AG04450 (cell line): ENCODE measurements around the gene TAF3. TPM values are rescaled to one million over a fixed set of nuclear protein-coding genes. Genes with fewer than 3 reads are reported as not detected.

Experiments used
- CTCF ChIA-PET: fragments of 300-600, 350-600 bp; formaldehyde crosslinking; extraction: SDS; loops from one replicate; lab custom pipeline; 2022; ENCODE audit warnings: antibody characterized with exemption, inconsistent platforms; lab: Charles Lee
- POLR2A ChIA-PET: fragments of 350-600 bp; formaldehyde crosslinking; extraction: SDS; loops from one replicate; lab custom pipeline; 2021; ENCODE audit warnings: antibody characterized with exemption, inconsistent platforms; lab: Yijun Ruan, JAX
- DNase-seq: peaks from one replicate; pipeline ENCODE4 v3.0.0-alpha.2; 2011; ENCODE audit warnings: low read depth, low spot score
- H3K27ac ChIP-seq: one replicate; pipeline ENCODE4 v1.5.1; 2012; ENCODE audit warnings: low read depth, low read length, control low read depth
- H3K27me3 ChIP-seq: one replicate; pipeline ENCODE4 v1.6.0; 2012; ENCODE audit warnings: low read length; ENCODE audit not compliant: control insufficient read depth, insufficient read depth
- H3K4me3 ChIP-seq: 2 replicates; pipeline ENCODE4 v1.5.1; 2011; ENCODE audit warnings: mild to moderate bottlenecking, low read depth, low read length, control low read depth
- H3K9me3 ChIP-seq: 2 replicates; pipeline ENCODE4 v1.5.1; 2012; ENCODE audit warnings: low read length; ENCODE audit not compliant: control insufficient read depth, insufficient read depth
- polyA plus RNA-seq: library from polyadenylated mRNA; depleted of rRNA; stranded (reverse); fragments of >200 nt; gene quantifications from 2 replicates; pipeline ENCODE4 v1.2.3, GENCODE V29; 2011
- TF ChIP-seq, protein P1 (sequence below): IDR thresholded peaks from 2 replicates; pipeline ENCODE4 v1.5.1; 2011; ENCODE audit warnings: low read depth, low read length, control low read depth, inconsistent platforms

TAF3 gene
- polyA plus RNA-seq, 1 experiment: 3.1 TPM

DNA sequence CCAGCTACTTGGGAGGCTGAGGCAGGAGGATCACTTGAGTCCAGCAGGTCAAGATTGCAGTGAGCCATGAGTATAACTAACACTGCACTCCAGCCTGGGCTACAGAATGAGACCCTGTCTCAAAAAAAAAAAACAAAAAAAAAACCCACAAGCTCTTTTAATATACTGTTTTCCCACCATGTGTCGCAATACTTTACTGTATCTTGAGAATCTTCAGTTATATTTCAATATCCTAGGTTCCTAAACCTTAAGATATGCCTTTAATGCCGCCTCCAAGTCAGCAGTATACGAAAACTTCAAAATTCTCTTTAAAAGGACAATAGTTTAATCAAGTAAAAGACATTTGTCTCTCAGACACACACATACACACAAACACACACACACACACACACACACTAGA is 62.8 kb downstream of the TAF3 start:
- Histone ChIP-seq H3K27ac (no peak overlapping the region), H3K4me3 (no peak overlapping the region), H3K9me3 (no peaks in the 10 kb centered on the region), H3K27me3 (no peaks in the 10 kb centered on the region)
- ChIA-PET CTCF (interaction anchor here (0.6 to 1.5 kb wide), 2 partner anchors 9 to 98 kb away, joined by 5 to 15 read pairs; no protein-coding TSS in a partner anchor), POLR2A (no interaction called here)
- TF ChIP-seq, protein P1, sequence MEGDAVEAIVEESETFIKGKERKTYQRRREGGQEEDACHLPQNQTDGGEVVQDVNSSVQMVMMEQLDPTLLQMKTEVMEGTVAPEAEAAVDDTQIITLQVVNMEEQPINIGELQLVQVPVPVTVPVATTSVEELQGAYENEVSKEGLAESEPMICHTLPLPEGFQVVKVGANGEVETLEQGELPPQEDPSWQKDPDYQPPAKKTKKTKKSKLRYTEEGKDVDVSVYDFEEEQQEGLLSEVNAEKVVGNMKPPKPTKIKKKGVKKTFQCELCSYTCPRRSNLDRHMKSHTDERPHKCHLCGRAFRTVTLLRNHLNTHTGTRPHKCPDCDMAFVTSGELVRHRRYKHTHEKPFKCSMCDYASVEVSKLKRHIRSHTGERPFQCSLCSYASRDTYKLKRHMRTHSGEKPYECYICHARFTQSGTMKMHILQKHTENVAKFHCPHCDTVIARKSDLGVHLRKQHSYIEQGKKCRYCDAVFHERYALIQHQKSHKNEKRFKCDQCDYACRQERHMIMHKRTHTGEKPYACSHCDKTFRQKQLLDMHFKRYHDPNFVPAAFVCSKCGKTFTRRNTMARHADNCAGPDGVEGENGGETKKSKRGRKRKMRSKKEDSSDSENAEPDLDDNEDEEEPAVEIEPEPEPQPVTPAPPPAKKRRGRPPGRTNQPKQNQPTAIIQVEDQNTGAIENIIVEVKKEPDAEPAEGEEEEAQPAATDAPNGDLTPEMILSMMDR: no peak
- no peak for DNase-seq

DNA sequence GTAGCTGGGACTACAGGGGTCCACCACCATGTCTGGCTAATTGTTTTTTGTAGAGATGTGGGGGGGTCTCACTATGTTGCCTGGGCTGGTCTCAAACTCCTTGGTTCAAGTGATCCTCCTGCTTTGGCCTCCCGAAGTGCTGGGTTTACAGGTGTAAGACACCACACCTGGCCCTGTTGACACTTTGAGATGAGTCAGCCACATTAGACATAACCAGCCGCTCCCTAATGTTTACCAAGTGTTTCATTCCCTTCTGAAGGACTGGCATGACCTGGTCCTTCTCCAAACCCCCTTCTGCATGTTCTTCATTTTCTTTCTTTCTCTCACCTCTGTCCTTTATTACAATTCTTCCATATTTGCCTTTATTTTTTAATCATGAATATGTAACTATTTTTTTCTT is 67.8 kb downstream of the TAF3 start:
- H3K27ac ChIP-seq: no peak overlapping the region
- POLR2A ChIA-PET: no interaction called here
- no peak overlapping the region for H3K4me3 ChIP-seq
- H3K27me3 ChIP-seq: no peaks in the 10 kb centered on the region
- DNase-seq: no peak
- CTCF ChIA-PET: no interaction called here
- TF ChIP-seq, protein P1: no peak
- H3K9me3 ChIP-seq: no peaks in the 10 kb centered on the region

DNA sequence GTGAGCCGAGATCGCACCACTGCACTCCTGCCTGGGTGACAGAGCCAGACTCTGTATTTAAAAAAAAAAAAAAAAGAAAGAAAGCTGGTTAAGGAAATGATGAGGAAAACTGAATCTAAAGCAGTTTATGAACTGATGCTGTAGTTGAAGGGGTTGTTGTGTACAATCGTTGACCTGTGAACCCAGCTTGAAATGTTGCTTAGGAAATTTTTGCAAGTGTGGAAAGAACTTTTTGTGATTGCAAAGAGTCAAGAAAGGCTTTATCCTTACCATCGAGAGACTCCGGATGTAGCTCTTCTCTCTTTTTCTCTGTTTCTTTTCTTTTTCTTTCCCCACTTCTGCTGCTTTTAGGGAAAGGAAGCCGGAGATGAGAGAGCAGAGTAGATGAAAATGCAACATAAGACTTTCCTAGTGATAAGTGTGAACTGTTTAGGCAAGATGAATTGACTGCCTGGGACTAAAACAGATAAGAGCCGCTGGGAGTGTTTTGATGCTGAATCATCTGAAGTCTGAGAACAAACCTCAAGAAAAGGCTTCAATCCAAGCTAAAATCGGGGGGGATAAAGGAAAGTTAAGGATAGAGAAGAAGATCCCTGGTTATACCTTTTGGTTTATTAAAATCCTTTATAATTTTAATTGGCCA is 69.0 kb downstream of the TAF3 start:
- CTCF ChIA-PET: interaction anchor here (0.8 to 1.6 kb wide), 5 partner anchors 9 to 1417 kb away, joined by 3 to 5 read pairs (median 4); no protein-coding TSS in a partner anchor
- no peaks in the 10 kb centered on the region for H3K9me3 ChIP-seq
- no peak overlapping the region for H3K27ac ChIP-seq
- TF ChIP-seq, protein P1: no peak
- H3K4me3 ChIP-seq: no peak overlapping the region
- POLR2A ChIA-PET: no interaction called here
- DNase-seq: no peak
- H3K27me3 ChIP-seq: no peaks in the 10 kb centered on the region

DNA sequence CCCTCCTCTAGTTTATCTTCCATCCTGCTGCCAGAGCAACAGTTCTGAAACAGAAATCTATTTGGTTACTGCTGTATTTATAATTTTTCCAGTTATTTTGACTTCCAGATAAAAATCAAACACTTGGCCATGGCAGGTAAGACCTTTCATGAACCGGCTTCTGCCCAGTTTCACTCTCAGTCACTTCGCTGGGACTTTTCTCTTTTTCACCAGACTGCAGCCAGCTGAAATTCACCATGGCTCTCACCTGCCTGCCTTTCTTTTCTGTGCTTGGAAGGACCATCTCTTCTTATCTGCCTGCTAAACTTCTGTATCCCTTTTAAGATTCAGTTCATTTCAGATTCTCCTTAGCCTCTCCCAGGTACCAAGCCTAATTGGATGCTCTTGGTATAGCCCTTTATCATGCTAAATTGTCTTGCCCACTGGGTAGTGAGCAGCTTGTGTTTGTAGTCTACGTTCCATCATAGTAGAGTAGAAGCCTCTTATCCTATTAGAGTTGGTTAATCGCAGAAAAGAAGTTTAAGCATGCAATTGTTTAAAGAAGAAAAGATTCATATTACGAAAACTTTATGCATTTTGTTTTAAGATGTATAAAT is 71.7 kb downstream of the TAF3 start:
- ChIA-PET CTCF (no interaction called here), POLR2A (no interaction called here)
- no peaks in the 10 kb centered on the region for H3K9me3 ChIP-seq
- H3K27ac ChIP-seq: no peak overlapping the region
- no peaks in the 10 kb centered on the region for H3K27me3 ChIP-seq
- TF ChIP-seq, protein P1: no peak
- H3K4me3 ChIP-seq: no peak overlapping the region
- DNase-seq: no peak

DNA sequence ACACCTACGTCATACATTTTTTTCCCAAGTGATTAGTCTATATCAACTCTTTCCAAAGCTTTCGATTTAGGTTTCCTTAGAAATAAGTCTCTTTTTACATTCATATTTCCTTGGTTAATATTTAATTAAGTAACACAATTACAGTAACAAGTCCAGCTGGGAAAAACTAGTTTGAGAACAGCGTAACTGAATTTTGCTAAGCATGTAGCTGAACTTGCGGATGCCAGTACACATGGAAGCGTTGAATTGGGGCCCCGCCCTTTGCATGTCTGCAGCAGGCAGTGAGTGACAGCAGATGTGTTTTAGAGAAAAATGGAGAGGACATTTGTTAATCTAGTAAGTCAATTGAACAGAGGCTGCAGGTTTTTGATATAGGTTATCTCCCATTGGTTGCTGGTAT is 72.5 kb downstream of the TAF3 start:
- Histone ChIP-seq H3K27me3 (no peaks in the 10 kb centered on the region), H3K27ac (no peak overlapping the region), H3K4me3 (no peak overlapping the region), H3K9me3 (no peaks in the 10 kb centered on the region)
- TF ChIP-seq, protein P1: no peak
- POLR2A ChIA-PET: no interaction called here
- CTCF ChIA-PET: interaction anchor here (1.0 kb wide), 1 partner anchor 1318 kb away, joined by 3 read pairs; no protein-coding TSS in a partner anchor
- no peak for DNase-seq
